ENCODE measurements around the gene CPM. TPM values are rescaled to one million over a fixed set of nuclear protein-coding genes. Genes with fewer than 3 reads are reported as not detected.
"Not testable (repeated sequence)": the region's sequence is repeated elsewhere in the genome, so short reads cannot be mapped to it uniquely, and the experiment has no call there.

CPM gene
- polyA plus RNA-seq, 1 donor (not counting 4 experiments of a cell fraction or from before 2014, with no cell fraction given): 2.5 TPM

GRCh38 chr12:68821357-68822188, 111.4 kb downstream of the CPM start:
- Histone ChIP-seq H3K4me3 (ENCODE audit: control insufficient read depth in 2 of 3, extremely low read depth in 1 of 3, insufficient read depth in 2 of 3, low read depth in 1 of 3, low read length in 3 of 3) (no peak overlapping the region), H3K9ac (ENCODE audit: control insufficient read depth, extremely low read depth, insufficient read depth, low read length) (no peak overlapping the region), H2AFZ (ENCODE audit: control insufficient read depth, low read length) (no peak overlapping the region), H3K36me3 (ENCODE audit: control insufficient read depth in 2 of 2, extremely low read depth in 1 of 2, insufficient read depth in 2 of 2, low read length in 2 of 2) (peaks cover 19 to 31% of the 10 kb centered on the region in 2 experiments), H3K27me3 (ENCODE audit: control insufficient read depth, extremely low read depth, insufficient read depth, low read length) (no peaks in the 10 kb centered on the region), H4K20me1 (ENCODE audit: control insufficient read depth, extremely low read depth, insufficient read depth, low read length) (no peaks in the 10 kb centered on the region), H3K9me1 (ENCODE audit: control insufficient read depth, extremely low read depth, insufficient read depth, low read length) (no peaks in the 10 kb centered on the region), H3K27ac (ENCODE audit: control insufficient read depth, insufficient read depth, low read length) (no peak overlapping the region), H3K4me1 (ENCODE audit: control insufficient read depth, extremely low read depth, insufficient read depth, low read length) (no peaks in the 10 kb centered on the region), H3K9me3 (ENCODE audit: control insufficient read depth, low read depth, low read length) (no peaks in the 10 kb centered on the region), H3K4me2 (ENCODE audit: control insufficient read depth, extremely low read depth, insufficient read depth, low read depth, low read length) (no peak overlapping the region), H3K79me2 (ENCODE audit: control insufficient read depth, insufficient read depth, low read length) (peaks cover 25% of the 10 kb centered on the region)
- DNase-seq (ENCODE audit: low read depth, low spot score) (no peak), FAIRE-seq (no peak)
- dilution Hi-C loops (cut with MboI; ENCODE audit: extremely low pct_ligation_motif_present, low sequenced_read_pairs): no loop called here
- no peak for TF ChIP-seq CTCF (optimal IDR thresholded peaks at IDR 0.05 in 1 of 3, IDR thresholded peaks at IDR 0.05 in 1 of 3, conservative IDR thresholded peaks at IDR 0.05 in 1 of 3; ENCODE audit: extremely low read depth in 1 of 3, insufficient read depth in 2 of 3, low read length in 3 of 3)
- no peak for TF ChIP-seq EZH2 (IDR thresholded peaks at IDR 0.05; ENCODE audit: low read length)

GRCh38 chr12:68819481-68819880, 113.5 kb downstream of the CPM start:
- H3K27ac ChIP-seq (ENCODE audit: control insufficient read depth, insufficient read depth, low read length); H3K4me3 ChIP-seq (ENCODE audit: control insufficient read depth in 2 of 3, extremely low read depth in 1 of 3, insufficient read depth in 2 of 3, low read depth in 1 of 3, low read length in 3 of 3); H3K4me2 ChIP-seq (ENCODE audit: control insufficient read depth, extremely low read depth, insufficient read depth, low read depth, low read length); dilution Hi-C loops (cut with MboI; ENCODE audit: extremely low pct_ligation_motif_present, low sequenced_read_pairs); H3K9ac ChIP-seq (ENCODE audit: control insufficient read depth, extremely low read depth, insufficient read depth, low read length); H3K9me3 ChIP-seq (ENCODE audit: control insufficient read depth, low read depth, low read length); H3K27me3 ChIP-seq (ENCODE audit: control insufficient read depth, extremely low read depth, insufficient read depth, low read length); H3K9me1 ChIP-seq (ENCODE audit: control insufficient read depth, extremely low read depth, insufficient read depth, low read length); FAIRE-seq; H2AFZ ChIP-seq (ENCODE audit: control insufficient read depth, low read length); H3K4me1 ChIP-seq (ENCODE audit: control insufficient read depth, extremely low read depth, insufficient read depth, low read length); H4K20me1 ChIP-seq (ENCODE audit: control insufficient read depth, extremely low read depth, insufficient read depth, low read length); DNase-seq (ENCODE audit: low read depth, low spot score): not testable (repeated sequence)
- Histone ChIP-seq H3K36me3 (ENCODE audit: control insufficient read depth in 2 of 2, extremely low read depth in 1 of 2, insufficient read depth in 2 of 2, low read length in 2 of 2) (peaks cover 18 to 33% of the 10 kb centered on the region in 2 experiments), H3K79me2 (ENCODE audit: control insufficient read depth, insufficient read depth, low read length) (peaks cover 38% of the 10 kb centered on the region)

Data from keratinocyte (primary cell).